CD4-positive, alpha-beta T cell (primary cell): ENCODE measurements around the gene SDC3. TPM values are rescaled to one million over a fixed set of nuclear protein-coding genes. Genes with fewer than 3 reads are reported as not detected.

Experiments used
- ATAC-seq: fragments of 200-7000 bp; cut with Tn5 transposase; one replicate; pipeline ENCODE4 v1.10.0; 2022; ENCODE audit warnings: mild to moderate bottlenecking; ENCODE audit not compliant: poor library complexity
- CTCF ChIA-PET: fragments of 350-600 bp; sonication (Branson Sonifier 250); formaldehyde crosslinking; loops from one replicate; lab custom pipeline; 2021; ENCODE audit warnings: antibody characterized with exemption, inconsistent platforms; lab: Charles Lee
- POLR2A ChIA-PET: fragments of 350-600 bp; sonication (Branson Sonifier 250); formaldehyde crosslinking; loops from one replicate; lab custom pipeline; 2021; ENCODE audit warnings: antibody characterized with exemption, inconsistent platforms; lab: Charles Lee
- DNase-seq, 14 experiments: peaks; one replicate each; pipeline ENCODE4 v3.0.0-alpha.2; 2013 to 2020; ENCODE audit warnings: mixed read lengths in 2 of 14
- H3K27ac ChIP-seq, 2 donors: one replicate each; pipeline versions ENCODE4 v1.5.1 to v1.7.0; 2013; ENCODE audit warnings: low read length in 2 of 2, low read depth in 1 of 2, mild to moderate bottlenecking in 1 of 2
- H3K27me3 ChIP-seq, 2 experiments: 1 replicate in 1 of 2; 2 replicates in 1 of 2; pipeline versions ENCODE4 v1.6.1 to v1.7.0; 2013; ENCODE audit warnings: low read length in 2 of 2, control low read depth in 1 of 2, mild to moderate bottlenecking in 1 of 2, moderate library complexity in 1 of 2; ENCODE audit not compliant: insufficient read depth in 2 of 2, control insufficient read depth in 1 of 2
- H3K36me3 ChIP-seq: one replicate; pipeline ENCODE4 v1.6.1; 2013; ENCODE audit warnings: low read length, control low read depth; ENCODE audit not compliant: insufficient read depth
- H3K4me1 ChIP-seq: one replicate; pipeline ENCODE4 v1.6.1; 2013; ENCODE audit warnings: low read length, control low read depth; ENCODE audit not compliant: insufficient read depth
- H3K4me3 ChIP-seq: one replicate; pipeline ENCODE4 v1.5.1; 2013; ENCODE audit warnings: mild to moderate bottlenecking, low read length, moderate library complexity
- H3K9me3 ChIP-seq, 2 experiments: 1 replicate in 1 of 2; 2 replicates in 1 of 2; pipeline versions ENCODE4 v1.6.1 to v1.7.0; 2013; ENCODE audit warnings: low read length in 2 of 2, mild to moderate bottlenecking in 2 of 2, control low read depth in 1 of 2, moderate library complexity in 1 of 2; ENCODE audit not compliant: control insufficient read depth in 1 of 2, insufficient read depth in 1 of 2
- H3K27ac Mint-ChIP-seq: one replicate; pipeline ENCODE4 v1.8.0; 2020; ENCODE audit warnings: mixed read lengths
- H3K27me3 Mint-ChIP-seq: one replicate; pipeline ENCODE4 v1.8.0; 2021; ENCODE audit warnings: mixed read lengths
- H3K36me3 Mint-ChIP-seq: one replicate; pipeline ENCODE4 v1.8.0; 2021; ENCODE audit warnings: low read depth, mixed read lengths
- H3K4me1 Mint-ChIP-seq: one replicate; pipeline ENCODE4 v1.8.0; 2021; ENCODE audit warnings: low read depth, mixed read lengths
- H3K4me3 Mint-ChIP-seq: one replicate; pipeline ENCODE4 v1.8.0; 2020; ENCODE audit warnings: mild to moderate bottlenecking, mixed read lengths
- H3K9me3 Mint-ChIP-seq: one replicate; pipeline ENCODE4 v1.8.0; 2020; ENCODE audit warnings: mixed read lengths
- intact Hi-C, 2 experiments: fragments of 100-400 bp; cut with DNase I in 1 of 2; cut with micrococcal nuclease in 1 of 2; formaldehyde crosslinking; loops; one replicate each; pipeline versions ENCODE4 v1.15.1 to v1.9.0; 2023 to 2025; cut with DNase I, micrococcal nuclease
- total RNA-seq, 174 experiments: library from RNA in 2 of 174; stranded (reverse) in 2 of 174; gene quantifications; one replicate each; pipeline ENCODE4 v1.2.3 and lab custom pipeline; 2021 to 2026
- TF ChIP-seq, protein P1 (sequence below): fragments of 200-600 bp; IDR thresholded peaks from one replicate; pipeline ENCODE4 v1.8.0; 2022; ENCODE audit warnings: antibody characterized with exemption, mild to moderate bottlenecking

Gene SDC3
- total RNA-seq, 2 experiments from 2014 or later, result 0.14 TPM; not detected in 1

DNA sequence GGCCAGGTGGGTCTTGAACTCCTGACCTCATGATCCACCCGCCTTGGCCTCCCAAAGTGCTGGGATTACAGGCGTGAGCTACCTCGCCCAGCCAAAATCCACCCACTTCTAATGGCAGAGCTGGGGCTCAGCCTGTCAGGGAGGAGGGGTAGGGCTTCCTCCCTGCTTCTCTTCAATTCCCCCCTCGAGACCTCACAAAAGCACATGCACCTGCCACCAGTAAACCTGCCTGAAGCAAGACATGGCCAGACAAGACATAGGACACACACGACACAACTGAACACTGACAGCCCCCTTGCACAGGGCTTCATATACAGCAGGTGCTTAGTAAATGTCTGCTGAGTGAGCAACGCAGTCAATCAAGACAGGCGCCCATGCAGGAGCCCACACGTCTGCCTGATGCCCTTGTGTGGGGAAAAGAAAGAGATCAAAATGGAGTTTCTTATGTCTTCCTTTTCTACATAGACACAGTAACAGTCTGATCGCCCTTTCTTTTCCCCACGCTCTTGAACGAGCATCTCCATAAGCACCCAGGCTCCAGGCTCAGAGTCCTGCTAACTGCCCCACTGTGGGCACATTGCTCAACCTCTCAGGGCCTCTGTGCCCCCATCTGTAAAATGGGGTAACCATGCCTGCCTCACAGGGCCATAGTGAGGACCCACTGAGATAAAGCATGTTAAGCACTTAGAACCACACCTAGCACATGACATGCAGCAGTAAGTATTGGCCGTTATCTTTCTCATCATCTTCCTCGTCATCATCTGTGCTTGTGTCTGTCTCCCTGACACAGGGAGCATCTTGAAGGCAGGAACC lies 8.8 kb downstream of the SDC3 start:
- Histone ChIP-seq H3K9me3 (peaks cover 0 to 4% of the 10 kb centered on the region in 2 experiments), H3K27ac (no peak overlapping the region), H3K27me3 (peaks cover 3 to 7% of the 10 kb centered on the region in 2 experiments), H3K4me1 (no peaks in the 10 kb centered on the region), H3K4me3 (no peak overlapping the region), H3K36me3 (no peaks in the 10 kb centered on the region)
- ChIA-PET POLR2A (no interaction called here), CTCF (no interaction called here)
- DNase-seq (no peak), ATAC-seq (no peak)
- H3K27me3 Mint-ChIP-seq, result peaks cover 32% of the 10 kb centered on the region
- H3K4me3 Mint-ChIP-seq, result no peak overlapping the region
- no peaks in the 10 kb centered on the region for H3K36me3 Mint-ChIP-seq
- H3K27ac Mint-ChIP-seq, result no peak overlapping the region
- no peaks in the 10 kb centered on the region for H3K9me3 Mint-ChIP-seq
- intact Hi-C loops, result no loop called here
- H3K4me1 Mint-ChIP-seq, result no peaks in the 10 kb centered on the region
- TF ChIP-seq, protein P1, sequence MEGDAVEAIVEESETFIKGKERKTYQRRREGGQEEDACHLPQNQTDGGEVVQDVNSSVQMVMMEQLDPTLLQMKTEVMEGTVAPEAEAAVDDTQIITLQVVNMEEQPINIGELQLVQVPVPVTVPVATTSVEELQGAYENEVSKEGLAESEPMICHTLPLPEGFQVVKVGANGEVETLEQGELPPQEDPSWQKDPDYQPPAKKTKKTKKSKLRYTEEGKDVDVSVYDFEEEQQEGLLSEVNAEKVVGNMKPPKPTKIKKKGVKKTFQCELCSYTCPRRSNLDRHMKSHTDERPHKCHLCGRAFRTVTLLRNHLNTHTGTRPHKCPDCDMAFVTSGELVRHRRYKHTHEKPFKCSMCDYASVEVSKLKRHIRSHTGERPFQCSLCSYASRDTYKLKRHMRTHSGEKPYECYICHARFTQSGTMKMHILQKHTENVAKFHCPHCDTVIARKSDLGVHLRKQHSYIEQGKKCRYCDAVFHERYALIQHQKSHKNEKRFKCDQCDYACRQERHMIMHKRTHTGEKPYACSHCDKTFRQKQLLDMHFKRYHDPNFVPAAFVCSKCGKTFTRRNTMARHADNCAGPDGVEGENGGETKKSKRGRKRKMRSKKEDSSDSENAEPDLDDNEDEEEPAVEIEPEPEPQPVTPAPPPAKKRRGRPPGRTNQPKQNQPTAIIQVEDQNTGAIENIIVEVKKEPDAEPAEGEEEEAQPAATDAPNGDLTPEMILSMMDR, result no peak

DNA sequence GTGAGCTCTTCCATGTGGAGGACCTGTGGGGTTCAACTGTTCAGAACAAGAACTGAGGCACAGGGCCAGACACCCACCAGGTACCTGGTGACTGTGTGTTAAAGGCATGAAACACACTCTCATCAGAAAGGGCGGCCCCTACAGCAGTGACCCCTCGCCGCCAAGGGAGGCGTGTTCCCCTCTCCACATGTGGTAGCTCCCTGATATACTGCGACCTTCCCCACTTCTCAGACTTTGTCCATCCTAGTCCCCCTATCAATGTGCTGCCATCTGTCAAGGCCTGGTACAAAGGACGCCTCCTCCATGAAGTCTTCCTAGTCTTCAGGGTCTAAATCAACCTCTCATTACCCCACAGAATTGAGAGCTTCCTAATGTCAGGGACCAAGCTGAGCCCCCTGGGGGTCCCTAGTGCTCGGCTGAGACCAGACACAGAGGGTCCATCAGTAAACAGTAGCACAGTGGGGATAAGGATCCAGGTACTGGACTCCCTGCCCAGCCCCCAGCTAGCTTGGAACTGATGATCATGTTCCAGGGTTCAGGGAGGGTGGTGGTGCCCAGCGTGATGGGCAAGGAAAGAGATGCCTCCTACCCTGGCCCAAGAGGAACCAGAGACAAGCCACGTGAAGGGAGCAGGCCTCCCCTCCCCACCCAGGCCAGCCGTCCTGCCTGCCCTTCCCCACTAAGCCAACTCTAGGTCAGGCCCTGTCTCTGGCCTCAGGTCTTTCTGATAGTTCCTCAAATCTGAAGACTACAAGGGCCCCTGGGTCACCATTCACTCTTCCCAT lies 10.3 kb downstream of the SDC3 start:
- POLR2A ChIA-PET, result no interaction called here
- no peaks in the 10 kb centered on the region for H3K4me1 Mint-ChIP-seq

DNA sequence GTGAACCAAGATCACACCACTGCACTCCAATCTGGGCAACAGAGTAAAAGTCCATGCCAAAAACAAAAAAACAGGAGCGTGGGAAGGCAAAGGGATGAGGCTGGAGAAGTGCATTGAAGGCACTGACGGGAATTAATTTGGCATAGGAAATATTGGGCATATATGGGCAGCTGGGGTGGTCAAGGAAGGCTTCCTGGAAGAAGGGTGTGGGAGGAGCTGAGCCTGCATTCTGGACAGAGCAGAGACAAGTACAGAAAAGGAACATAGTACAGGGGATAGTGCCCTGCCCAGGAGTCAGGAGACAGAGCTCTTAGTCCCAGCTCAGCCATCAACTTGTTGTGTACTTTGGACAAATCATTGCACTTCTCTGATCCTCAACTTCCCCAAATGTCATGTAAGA lies 11.7 kb downstream of the SDC3 start:
- no peak overlapping the region for H3K4me3 Mint-ChIP-seq
- H3K36me3 Mint-ChIP-seq, result no peaks in the 10 kb centered on the region
- no peak overlapping the region for H3K27ac ChIP-seq
- TF ChIP-seq, protein P1, result no peak
- no peak for DNase-seq
- H3K27me3 ChIP-seq, result peaks cover 0 to 3% of the 10 kb centered on the region in 2 experiments
- no peaks in the 10 kb centered on the region for H3K9me3 ChIP-seq
- H3K4me3 ChIP-seq, result no peak overlapping the region
- H3K27me3 Mint-ChIP-seq, result peaks cover 18% of the 10 kb centered on the region
- ATAC-seq, result no peak
- H3K36me3 ChIP-seq, result no peaks in the 10 kb centered on the region
- H3K4me1 Mint-ChIP-seq, result no peaks in the 10 kb centered on the region
- POLR2A ChIA-PET, result no interaction called here
- H3K4me1 ChIP-seq, result peaks cover 2% of the 10 kb centered on the region
- no peak overlapping the region for H3K27ac Mint-ChIP-seq
- H3K9me3 Mint-ChIP-seq, result no peaks in the 10 kb centered on the region
- intact Hi-C loops, result no loop called here
- CTCF ChIA-PET, result no interaction called here

More for the DNA sequence above, 10.3 kb downstream of the SDC3 start:
- intact Hi-C loops, result no loop called here
- CTCF ChIA-PET, result no interaction called here
- Mint-ChIP-seq H3K9me3 (no peaks in the 10 kb centered on the region), H3K4me3 (no peak overlapping the region), H3K27ac (no peak overlapping the region), H3K27me3 (peaks cover 25% of the 10 kb centered on the region), H3K36me3 (no peaks in the 10 kb centered on the region)
- TF ChIP-seq, protein P1, result no peak
- Histone ChIP-seq H3K27ac (no peak overlapping the region), H3K4me1 (no peaks in the 10 kb centered on the region), H3K9me3 (peaks cover 0 to 4% of the 10 kb centered on the region in 2 experiments), H3K27me3 (peaks cover 3 to 6% of the 10 kb centered on the region in 2 experiments), H3K4me3 (no peak overlapping the region), H3K36me3 (no peaks in the 10 kb centered on the region)
- ATAC-seq (no peak), DNase-seq (no peak)
